AG10803 (cell line): Measurements from ENCODE around the gene ZMIZ1.

Experiments used
- DNase-seq: peaks from one replicate; pipeline ENCODE4 v3.0.0; 2010; ENCODE audit warnings: low read depth
- H3K4me3 ChIP-seq: 2 replicates; pipeline ENCODE4 v1.5.1; 2011; ENCODE audit warnings: mild to moderate bottlenecking, low read length, control low read depth
- CTCF ChIP-seq: conservative IDR thresholded peaks from 2 replicates; pipeline ENCODE4 v1.5.1; 2011; ENCODE audit warnings: mild to moderate bottlenecking, low read length, control low read depth, inconsistent platforms

The ZMIZ1 gene

DNA sequence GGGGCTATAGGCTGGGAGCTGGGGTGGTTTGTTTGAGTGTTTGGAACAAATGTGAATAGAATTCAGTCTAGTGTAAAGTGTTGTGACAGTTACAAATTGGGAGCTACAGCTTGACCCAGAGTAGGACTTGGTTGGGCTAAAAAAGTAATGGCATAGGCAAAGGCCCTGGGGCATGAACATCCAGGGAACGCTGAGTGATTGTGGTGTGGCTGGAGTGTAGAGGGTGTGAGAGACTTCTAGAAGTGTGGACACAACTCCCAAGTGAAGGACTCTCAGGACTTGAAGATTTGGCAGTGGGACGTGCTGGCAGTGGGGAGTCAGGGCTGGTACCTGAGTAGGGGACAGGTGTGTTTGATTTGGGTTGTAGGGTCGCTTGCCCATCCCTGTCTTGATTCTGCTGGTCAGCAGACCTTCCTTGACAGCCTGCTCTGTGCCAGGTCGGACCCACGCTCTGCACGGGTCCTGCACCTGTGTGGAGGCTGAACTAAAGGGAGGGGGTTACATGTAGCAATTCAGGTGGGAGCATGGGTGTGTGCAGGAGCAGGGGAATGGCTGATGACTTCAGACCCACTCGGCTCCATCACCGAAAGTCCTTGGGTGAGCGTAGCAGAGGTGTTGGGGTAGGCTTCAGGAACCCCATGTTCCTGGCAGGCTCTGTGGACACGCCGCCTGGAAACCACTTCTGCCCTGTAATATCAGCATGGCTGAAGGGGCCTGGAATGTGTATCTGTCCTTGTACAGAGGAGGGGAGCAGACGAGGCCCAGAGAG is 43.3 kb downstream of the ZMIZ1 start:
- H3K4me3 ChIP-seq: no peak overlapping the region
- TF ChIP-seq CTCF: no peak
- no peak for DNase-seq

- DNase-seq: peak; percentile 77
- no peak overlapping the region for H3K4me3 ChIP-seq
These were observed 44.2 kb downstream of the ZMIZ1 start for GRCh38 chr10:79112881-79113431.

GRCh38 chr10:79113827-79114226 is 45.1 kb downstream of the ZMIZ1 start:
- no peak for DNase-seq
- TF ChIP-seq CTCF: no peak

More at GRCh38 chr10:79112881-79113431, 44.2 kb downstream of the ZMIZ1 start:
- TF ChIP-seq CTCF: no peak

GRCh38 chr10:79115302-79115701 is 46.5 kb downstream of the ZMIZ1 start:
- DNase-seq: no peak
- no peak for TF ChIP-seq CTCF
- H3K4me3 ChIP-seq: no peak overlapping the region

More at GRCh38 chr10:79113827-79114226, 45.1 kb downstream of the ZMIZ1 start:
- no peak overlapping the region for H3K4me3 ChIP-seq

DNA sequence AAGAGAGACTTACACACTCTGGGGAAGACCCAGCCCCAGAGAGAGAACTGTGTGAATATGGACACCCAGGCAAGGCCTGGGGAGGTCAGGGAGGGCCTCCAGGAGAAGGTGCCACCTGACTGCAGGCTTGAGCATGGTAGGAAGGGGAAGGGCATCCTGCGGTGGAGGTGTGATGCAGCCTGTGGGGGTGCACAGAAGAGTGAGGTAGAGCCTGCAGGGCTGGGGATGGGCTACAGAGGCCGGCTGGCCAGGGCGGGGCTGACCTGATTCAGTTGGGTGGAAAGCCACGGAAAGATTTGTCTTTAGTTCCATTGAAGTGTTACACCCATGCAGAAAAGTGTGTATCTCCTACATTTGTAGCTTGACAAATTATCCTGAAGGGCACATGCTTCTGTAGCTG is 47.6 kb downstream of the ZMIZ1 start:
- no peak for DNase-seq
- no peak for TF ChIP-seq CTCF
- H3K4me3 ChIP-seq: no peak overlapping the region

GRCh38 chr10:79116801-79117723 is 48.3 kb downstream of the ZMIZ1 start:
- H3K4me3 ChIP-seq: no peak overlapping the region
- peak; percentile 76 for DNase-seq
- TF ChIP-seq CTCF: no peak
